Glomerular visceral epithelial cell (primary cell): ENCODE measurements around the gene FBXW5.

Source experiments
- DNase-seq: peaks from one replicate; pipeline ENCODE4 v3.0.0-alpha.2; 2016; ENCODE audit errors: extremely low spot score

Gene FBXW5

DNA sequence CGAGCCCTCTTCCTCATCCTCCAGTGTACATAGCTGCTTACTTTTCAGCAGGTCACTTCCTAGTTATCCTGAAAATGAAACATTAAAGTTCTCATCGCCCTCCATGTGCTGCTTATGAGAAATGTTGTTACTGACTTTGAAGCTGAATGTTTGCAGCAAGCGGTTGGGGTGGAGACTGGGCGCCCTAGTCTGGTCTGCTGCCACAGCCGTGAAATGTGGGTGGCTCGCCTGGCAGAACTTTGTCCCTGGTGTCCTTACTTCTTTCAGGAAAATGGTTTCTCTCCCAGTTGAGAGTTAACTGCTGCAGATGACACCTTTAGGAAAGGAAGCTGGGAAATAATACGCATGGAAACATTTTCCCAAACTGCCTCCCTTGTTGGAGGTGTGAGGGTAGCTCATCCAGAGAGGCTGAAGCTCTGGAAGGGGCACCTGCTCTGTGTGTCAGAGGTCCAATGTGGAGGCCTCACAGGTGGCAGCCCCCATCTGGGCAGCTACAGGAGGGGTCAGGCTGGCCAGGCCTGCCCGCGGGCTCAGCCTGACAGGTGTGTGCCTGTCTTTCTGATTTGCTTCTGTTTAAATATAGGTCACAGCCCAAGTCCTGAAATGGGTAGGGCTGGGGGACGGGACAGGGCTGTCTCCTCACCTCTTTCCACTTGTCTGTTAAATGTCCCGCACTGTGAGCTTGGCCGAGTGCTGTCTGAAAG is 34.2 kb downstream of the FBXW5 start:
- no peak for DNase-seq

DNA sequence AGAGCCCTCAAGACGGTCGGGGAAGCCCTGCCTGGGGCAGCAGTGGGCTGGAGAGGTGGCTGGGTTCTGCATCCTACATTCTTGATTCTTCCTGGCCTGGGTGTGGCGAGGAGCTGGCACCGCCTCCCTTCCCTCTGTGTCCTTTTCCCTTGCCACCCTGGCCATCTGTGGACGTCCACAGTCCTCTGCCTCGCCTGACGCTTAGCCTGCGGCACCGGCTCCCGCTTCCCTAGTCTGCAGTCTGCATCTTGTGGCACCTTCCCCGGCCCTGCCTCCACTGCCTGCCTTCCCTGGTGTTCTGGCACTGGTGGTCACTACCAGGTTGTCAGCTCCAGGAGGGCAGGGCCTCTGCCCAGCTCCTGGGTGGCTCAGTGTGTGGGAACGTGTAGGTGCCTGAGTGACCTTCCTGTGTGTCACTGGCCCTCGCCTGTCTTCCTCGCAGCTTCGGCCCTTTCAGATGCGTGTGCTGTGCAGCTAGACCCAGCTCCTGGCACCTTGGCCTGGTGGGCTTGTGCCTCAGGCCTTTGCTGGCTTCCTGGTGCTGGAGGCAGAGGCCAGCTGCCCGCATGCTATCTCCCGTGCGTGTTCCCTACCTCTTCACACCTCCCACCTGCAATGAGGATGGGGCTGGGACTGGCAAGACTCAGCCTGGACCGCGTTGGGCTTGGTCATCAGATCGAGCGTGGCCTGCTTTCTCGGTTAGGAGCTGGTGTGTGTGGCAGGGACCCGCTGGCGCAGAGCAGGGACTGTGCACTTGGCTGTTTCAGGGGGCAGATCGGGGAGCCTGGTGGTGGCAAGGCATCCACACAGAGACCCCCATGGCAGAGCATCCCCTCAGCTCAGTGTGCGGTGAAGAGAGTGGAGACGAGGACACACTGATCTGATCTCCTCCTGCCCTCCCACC is 37.3 kb downstream of the FBXW5 start:
- no peak for DNase-seq

DNA sequence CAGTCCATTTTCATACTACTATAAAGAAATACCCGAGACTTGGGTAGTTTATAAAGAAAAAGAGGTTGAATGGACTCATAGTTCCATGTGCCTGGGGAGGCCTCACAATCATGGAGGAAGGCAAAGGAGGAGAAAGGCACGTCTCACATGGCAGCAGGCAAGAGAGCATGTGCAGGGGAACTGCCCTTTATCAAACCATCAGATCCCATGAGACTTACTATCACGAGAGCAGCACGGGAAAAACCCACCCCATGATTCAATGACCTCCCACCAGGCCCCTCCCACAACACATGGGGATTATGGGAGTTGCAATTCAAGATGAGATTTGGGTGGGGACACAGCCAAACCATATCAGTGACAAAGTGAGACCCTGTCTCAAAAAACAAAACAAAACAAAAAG is 38.3 kb downstream of the FBXW5 start:
- DNase-seq = no peak

DNA sequence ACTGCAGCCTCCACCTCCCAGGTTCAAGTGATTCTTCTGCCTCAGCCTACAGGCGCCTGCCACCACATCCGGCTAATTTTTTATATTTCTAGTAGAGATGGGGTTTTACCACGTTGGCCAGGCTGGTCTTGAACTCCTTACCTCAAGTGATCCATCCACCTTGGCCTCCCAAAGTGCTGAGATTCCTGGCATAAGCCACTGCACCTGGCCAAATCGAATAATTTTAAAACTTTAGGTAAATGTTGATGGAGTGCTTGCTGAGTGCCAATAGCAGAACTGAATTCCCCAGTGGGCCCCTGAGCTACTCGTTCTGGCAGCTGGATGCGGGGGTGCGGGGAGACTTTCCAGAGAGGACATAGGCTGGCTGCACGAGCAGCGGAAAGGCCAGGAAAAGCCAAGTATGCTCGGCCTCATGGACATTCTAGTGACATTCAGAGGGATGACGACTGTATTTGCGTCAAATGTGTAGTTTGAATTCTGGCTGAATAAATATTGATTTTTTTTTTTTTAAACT is 41.4 kb downstream of the FBXW5 start:
- DNase-seq = no peak

DNA sequence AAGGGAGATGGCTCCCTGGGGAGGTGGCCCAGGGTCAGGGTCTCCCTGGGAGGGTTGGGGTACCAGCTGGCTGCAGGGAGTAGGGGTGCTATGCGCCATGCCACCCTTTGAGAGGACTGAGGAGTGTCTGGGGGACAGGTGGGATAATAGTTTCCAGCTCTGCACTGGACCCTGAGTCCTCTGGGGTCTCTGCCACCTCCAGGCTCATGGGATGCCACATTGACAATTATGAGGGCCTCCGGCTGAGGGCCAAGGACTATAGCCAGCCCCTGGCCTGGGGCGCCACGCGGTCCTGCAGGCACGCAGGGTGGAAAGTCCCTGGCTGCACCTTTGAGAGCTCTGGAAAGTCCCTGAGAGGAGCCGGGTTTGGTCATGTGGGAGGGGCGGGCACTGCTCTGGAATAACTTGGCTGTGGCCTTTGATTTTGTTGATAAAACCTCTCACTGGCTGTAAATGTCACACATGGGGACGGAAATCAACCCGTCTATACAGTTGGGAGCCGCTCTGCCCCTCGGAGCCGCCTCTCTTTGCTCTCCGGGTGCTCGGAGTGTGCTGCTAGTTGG is 42.2 kb downstream of the FBXW5 start:
- DNase-seq = peak; percentile 88

DNA sequence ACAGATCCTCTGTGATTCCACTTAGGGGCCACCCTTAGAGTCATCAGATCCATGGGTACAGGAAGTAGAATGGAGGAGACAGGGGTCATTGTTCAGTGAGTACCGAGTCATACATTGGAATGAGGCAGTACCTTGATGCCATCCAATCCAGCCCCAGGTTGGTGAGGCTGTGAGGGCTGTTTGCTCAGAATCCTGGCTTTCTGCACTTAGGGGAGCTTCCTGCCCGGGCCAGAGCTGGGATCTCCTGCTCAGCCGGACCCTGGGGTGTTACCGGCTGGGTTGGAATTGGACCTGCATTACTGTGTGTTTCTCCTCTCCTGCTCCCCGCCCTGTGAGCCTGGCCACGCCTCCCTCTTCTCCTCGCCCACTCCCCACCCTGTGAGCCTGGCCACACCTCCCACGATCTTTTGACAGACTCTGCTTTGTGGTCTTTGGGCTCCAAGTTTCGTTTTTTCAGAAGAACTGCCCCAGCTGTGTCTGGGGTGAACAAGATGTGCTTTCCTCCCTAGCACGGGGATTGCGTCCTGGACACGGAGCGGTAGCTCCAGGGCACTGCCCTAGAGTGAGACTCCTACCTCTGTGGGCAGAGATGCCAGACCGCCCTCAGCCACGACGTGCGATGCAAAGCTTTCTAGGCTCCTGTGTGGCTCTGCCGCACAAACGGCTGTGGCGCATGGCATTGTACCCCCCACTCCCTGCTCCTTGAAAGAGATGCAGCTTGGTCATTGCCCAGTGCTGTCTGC is 42.9 kb downstream of the FBXW5 start:
- peak; percentile 84 for DNase-seq

DNA sequence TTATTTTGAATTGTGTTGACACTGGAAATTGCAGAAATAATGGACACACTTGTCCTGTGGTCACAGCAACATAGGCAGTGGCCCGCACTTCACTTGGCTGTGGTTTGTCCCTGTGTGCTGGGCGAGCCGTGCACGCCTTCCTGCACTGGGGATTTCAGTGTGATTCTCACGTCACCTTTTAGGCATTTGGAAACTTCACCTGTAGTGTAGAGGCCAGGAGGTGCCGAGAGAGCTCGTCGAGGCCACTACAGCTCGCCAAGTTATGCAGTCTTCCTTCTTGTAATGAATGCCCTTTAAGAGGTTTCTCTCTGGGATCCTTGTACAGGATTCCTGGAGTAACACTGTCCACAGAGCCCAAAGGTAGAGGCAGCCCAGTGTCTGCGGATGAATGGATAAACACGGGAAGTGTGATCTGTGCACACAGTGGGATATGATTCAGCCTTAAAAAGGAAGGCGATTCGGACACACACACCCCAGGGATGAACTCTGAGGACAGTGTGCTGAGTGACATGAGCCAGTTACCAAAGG is 43.5 kb downstream of the FBXW5 start:
- peak; percentile 72 for DNase-seq

DNA sequence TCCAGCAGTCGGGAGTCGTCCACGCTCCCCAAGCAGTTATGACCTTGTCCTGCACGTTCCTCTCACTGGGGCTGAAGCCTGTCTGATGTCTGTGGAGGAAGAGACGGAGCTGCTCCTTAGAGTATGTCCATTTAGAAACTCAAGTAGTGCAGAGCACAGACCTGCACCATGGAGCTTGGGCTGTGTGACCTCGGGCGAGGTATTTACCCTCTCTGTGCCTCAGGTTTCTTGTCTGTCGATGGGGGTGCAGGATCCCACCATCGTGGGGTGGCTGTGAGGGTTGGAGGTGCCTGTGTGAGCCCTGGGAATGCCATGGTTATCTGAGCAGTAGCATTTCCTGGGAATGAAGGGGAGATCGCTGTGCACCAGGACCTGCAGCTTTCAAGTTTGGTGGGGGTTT is 44.0 kb downstream of the FBXW5 start:
- DNase-seq = no peak

DNA sequence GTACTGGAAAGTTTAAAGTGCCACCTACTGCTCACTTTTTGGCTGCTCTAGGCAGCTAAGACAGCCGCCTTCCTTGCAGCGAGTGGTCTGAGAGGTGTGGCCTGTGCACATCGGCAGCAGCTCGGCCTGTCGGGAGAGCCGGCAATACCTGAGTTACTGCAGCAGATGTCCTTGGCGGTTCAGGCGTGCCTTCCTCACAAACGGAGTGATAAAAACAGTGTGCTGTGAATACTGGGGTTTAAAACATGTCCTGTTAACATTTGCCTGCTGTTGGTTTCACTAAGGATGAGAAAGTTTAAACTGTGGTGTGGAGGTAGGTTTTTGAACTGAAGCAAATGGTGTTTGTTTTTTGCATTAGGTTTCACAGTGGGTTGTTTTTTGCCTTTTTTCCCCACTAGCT is 45.3 kb downstream of the FBXW5 start:
- no peak for DNase-seq

DNA sequence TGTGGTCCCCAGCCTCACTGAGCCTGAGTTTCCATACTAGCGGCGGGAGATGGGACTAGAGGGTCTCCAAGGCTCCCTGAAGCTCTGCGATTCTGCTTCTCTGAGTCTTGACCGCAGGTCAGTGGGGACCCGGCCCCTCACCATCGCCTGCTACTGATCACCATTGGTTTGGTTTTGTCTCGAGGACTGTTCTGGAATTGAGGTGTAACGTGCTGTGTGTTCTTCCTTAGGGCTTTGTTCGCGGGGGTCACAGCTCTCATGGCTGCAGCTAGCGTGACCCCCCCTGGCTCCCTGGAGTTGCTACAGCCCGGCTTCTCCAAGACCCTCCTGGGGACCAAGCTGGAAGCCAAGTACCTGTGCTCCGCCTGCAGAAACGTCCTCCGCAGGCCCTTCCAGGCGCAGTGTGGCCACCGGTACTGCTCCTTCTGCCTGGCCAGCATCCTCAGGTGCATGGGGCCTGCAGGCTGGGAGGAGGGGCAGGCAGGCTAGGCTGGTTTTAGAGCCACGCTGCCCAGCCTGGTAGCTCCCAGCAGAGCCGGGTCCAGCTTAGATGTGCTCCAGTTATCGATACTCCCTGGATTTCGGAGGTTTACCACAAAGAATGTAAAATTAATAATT is 45.9 kb downstream of the FBXW5 start:
- no peak for DNase-seq

DNA sequence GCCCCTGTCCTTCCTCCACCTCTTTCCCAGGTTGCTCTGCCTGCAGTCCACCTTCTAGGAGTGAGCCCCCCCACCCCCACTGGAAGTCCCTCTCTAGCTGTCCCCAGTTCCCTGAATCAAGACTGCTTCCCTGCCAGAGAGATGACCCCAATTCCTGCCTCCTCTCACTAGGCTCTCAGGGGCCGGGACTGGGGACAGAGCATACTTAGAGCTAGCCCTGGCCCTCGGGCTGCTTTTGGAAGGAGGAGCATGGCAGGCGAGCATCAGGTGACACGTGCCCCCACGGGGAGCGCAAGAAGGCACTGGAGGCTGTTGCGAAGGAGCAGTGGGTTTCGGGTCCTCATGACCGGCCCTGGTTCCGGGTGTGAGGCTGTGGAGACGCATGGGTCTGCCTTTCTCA is 48.5 kb downstream of the FBXW5 start:
- no peak for DNase-seq

DNA sequence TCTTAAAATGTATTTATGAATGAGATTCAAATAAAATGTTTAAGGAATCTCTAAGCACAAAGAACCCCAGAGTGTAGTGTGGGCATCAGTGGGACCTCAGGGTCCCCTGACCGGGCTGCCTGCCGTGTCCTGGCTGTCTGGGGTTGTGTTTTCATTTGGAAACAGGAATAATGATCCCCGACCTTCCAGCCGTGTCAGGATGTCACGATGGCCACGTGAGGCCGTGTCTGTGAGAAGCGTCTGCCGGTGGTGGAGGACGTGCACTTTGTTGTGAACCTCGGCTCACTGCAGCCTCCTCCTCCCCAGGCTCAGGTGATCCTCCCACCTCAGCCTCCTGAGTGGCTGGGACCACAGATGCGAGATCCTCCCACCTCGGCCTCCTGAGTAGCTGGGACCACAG is 53.9 kb downstream of the FBXW5 start:
- no peak for DNase-seq
